Measurements from ENCODE around the gene BRD8.

DNA sequence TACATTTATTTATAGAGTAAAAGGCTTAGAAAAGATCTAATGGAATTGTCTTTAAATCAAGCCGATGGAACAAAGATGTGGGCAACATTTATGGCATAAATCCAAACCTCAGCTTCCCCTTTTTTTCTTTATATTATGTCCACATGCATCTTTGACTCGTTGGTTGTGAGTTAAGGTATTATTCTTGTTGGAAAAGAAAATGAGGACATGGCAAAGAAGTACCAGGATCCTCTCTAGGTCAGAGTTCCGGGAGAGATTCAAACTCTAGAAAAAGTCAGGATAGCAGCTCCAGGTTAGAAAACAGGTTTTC is 38.7 kb downstream of the BRD8 start:
- TF ChIP-seq, protein P1, sequence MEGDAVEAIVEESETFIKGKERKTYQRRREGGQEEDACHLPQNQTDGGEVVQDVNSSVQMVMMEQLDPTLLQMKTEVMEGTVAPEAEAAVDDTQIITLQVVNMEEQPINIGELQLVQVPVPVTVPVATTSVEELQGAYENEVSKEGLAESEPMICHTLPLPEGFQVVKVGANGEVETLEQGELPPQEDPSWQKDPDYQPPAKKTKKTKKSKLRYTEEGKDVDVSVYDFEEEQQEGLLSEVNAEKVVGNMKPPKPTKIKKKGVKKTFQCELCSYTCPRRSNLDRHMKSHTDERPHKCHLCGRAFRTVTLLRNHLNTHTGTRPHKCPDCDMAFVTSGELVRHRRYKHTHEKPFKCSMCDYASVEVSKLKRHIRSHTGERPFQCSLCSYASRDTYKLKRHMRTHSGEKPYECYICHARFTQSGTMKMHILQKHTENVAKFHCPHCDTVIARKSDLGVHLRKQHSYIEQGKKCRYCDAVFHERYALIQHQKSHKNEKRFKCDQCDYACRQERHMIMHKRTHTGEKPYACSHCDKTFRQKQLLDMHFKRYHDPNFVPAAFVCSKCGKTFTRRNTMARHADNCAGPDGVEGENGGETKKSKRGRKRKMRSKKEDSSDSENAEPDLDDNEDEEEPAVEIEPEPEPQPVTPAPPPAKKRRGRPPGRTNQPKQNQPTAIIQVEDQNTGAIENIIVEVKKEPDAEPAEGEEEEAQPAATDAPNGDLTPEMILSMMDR (IDR thresholded peaks at IDR 0.05): no peak
- TF ChIP-seq POLR2AphosphoS5 (IDR thresholded peaks at IDR 0.05; ENCODE audit: low read depth, low read length): no peak
- TF ChIP-seq TCF7L2 (IDR thresholded peaks at IDR 0.05; ENCODE audit: low read depth, low read length): no peak

Measured in Panc1 (cell line).